Measurements from ENCODE around the gene FAM53B.
"Not testable (repeated sequence)": the region's sequence is repeated elsewhere in the genome, so short reads cannot be mapped to it uniquely, and the experiment has no call there.

DNA sequence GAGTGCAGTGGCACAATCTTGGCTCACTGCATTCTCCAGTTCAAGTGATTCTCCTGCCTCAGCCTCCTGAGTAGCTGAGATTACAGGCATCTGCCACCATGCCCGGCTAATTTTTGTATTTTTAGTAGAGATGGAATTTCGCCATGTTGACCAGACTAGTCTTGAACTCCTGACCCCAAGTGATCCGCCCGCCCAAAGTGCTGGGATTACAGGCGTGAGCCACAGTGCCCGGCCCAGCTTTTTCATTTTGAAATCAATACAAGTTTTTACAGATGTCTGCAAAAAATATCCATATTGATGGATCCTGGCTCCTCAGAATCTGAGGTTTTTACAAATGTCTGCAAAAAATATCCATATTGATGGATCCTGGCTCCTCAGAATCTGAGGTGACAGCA, 155.8 kb downstream of the FAM53B start:
- TF ChIP-seq POLR2AphosphoS5 (IDR thresholded peaks at IDR 0.05; ENCODE audit: low read depth, low read length); POLR2A (IDR thresholded peaks at IDR 0.05; ENCODE audit: low read depth, low read length); TAF1 (IDR thresholded peaks at IDR 0.05; ENCODE audit: borderline replicate concordance, low read depth, low read length): not testable (repeated sequence)

All from GM12892 (cell line).